OCI-LY3 (cell line): ENCODE data around the gene ACO1.

Experiments
- EZH2phosphoT487 ChIP-seq: fragments of 200-600 bp; shearing (Covaris generic); IDR thresholded peaks from 2 replicates; pipeline ENCODE4 v1.6.1; 2018; ENCODE audit warnings: antibody characterized with exemption, mixed run types, low read depth
- TF ChIP-seq, protein P1 (sequence below): fragments of 200-600, 300-600 bp; sonication (generic); IDR thresholded peaks from 2 replicates; pipeline ENCODE4 v1.5.1; 2014; ENCODE audit warnings: antibody characterized with exemption, low read length, low read depth

GRCh38 chr9:32423371-32423770 is 38.9 kb downstream of the ACO1 start:
- TF ChIP-seq, protein P1, sequence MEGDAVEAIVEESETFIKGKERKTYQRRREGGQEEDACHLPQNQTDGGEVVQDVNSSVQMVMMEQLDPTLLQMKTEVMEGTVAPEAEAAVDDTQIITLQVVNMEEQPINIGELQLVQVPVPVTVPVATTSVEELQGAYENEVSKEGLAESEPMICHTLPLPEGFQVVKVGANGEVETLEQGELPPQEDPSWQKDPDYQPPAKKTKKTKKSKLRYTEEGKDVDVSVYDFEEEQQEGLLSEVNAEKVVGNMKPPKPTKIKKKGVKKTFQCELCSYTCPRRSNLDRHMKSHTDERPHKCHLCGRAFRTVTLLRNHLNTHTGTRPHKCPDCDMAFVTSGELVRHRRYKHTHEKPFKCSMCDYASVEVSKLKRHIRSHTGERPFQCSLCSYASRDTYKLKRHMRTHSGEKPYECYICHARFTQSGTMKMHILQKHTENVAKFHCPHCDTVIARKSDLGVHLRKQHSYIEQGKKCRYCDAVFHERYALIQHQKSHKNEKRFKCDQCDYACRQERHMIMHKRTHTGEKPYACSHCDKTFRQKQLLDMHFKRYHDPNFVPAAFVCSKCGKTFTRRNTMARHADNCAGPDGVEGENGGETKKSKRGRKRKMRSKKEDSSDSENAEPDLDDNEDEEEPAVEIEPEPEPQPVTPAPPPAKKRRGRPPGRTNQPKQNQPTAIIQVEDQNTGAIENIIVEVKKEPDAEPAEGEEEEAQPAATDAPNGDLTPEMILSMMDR, result no peak
- TF ChIP-seq EZH2phosphoT487, result no peak
